ENCODE data around the gene RAPGEF5.

The RAPGEF5 gene

DNA sequence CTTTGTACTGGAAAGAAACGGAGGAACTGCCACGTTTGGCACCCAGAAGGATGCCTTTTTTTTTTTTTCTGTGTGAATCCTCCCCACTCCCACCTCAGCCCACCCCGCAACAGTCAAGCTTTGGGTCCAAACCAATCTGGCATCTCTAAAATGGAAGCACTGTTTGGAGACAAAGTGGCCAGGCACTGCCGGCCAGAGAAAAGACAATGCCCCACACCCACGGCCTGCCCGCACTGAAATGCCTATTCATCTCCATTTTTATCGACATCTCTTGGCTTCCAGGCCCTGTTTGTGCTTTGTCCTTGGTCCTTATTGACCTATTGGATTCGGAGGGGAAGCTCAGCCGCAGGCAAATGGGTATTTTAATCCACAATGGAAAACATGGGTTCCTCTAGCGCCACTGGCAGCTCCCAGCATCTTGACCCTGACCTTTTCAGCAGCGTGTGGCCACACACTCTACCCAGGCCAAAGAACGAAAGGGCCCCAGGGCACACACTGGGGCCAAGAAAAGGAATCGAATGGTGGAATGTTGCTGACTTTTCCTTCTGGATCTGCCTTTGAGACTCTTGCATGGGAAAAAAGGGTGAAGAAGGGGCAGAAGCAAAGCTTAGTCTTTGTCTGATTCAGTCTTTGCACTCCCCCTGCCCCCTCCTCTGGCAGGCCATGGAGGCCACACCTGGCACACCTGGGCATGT is 248.7 kb downstream of the RAPGEF5 start:
- no peak overlapping the region for H3K4ac ChIP-seq (ENCODE audit: low read depth, low read length)
- DNase-seq: no peak
- no peak overlapping the region for H4K12ac ChIP-seq (ENCODE audit: low read depth, low read length)
- no peak overlapping the region for H2AK5ac ChIP-seq (ENCODE audit: low read length)
- H3K4me1 ChIP-seq (ENCODE audit: control insufficient read depth in 1 of 2, insufficient read depth in 2 of 2, low read length in 2 of 2): peaks cover 0 to 2% of the 10 kb centered on the region in 2 experiments
- H3K9me3 ChIP-seq (ENCODE audit: insufficient read depth, low read depth, low read length): no peaks in the 10 kb centered on the region
- H3K4me3 ChIP-seq (ENCODE audit: low read depth, low read length): no peak overlapping the region
- H3K14ac ChIP-seq (ENCODE audit: low read length): no peak overlapping the region
- WGBS (ENCODE audit: extremely low coverage, insufficient coverage, insufficient read length): no CpG with 5 or more reads among the region's 13 CpGs
- no peak overlapping the region for H4K91ac ChIP-seq (ENCODE audit: low read depth, low read length)
- H3K23ac ChIP-seq (ENCODE audit: low read length): no peak overlapping the region
- no peak overlapping the region for H2BK5ac ChIP-seq (ENCODE audit: low read depth, low read length, poor library complexity)
- H3K27ac ChIP-seq (ENCODE audit: low read depth, low read length): no peak overlapping the region
- H2BK12ac ChIP-seq (ENCODE audit: low read length): no peak overlapping the region
- H3K9ac ChIP-seq (ENCODE audit: low read length): no peak overlapping the region
- H3K18ac ChIP-seq (ENCODE audit: low read length): no peak overlapping the region
- no peak overlapping the region for H4K8ac ChIP-seq (ENCODE audit: low read depth, low read length)
- H3K4me2 ChIP-seq (ENCODE audit: low read length): no peak overlapping the region
- no peak overlapping the region for H2AFZ ChIP-seq (ENCODE audit: insufficient read depth, low read length, poor library complexity)
- no peaks in the 10 kb centered on the region for H3K79me1 ChIP-seq (ENCODE audit: low read length)
- H2BK120ac ChIP-seq (ENCODE audit: insufficient read depth, low read length, poor library complexity): no peak overlapping the region
- H3K27me3 ChIP-seq (ENCODE audit: insufficient read depth, low read length): no peaks in the 10 kb centered on the region
- no peaks in the 10 kb centered on the region for H3K79me2 ChIP-seq (ENCODE audit: control insufficient read depth, insufficient read depth, low read length, poor library complexity)
- no peaks in the 10 kb centered on the region for H3K36me3 ChIP-seq (ENCODE audit: control insufficient read depth in 1 of 2, insufficient read depth in 2 of 2, low read length in 2 of 2)

DNA sequence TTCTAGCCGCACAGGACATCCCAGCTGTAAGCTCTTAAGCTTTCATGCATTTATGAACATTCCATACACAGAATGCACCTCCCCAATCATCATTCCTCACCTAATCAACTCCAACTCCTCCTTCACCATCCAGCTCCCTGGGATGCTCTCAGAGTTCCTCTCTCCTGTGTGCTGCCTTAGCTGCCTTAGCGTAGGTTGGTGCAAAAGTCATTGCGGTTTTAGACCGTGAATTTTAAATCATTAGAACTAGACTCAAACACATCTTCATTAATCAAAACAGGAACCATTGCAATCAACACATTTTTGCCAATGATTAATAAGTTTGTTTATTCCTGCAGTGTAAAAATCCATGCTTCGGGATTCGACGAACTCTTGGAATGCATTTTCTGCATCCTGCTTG is 251.4 kb downstream of the RAPGEF5 start:
- no peak overlapping the region for H2AK5ac ChIP-seq (ENCODE audit: low read length)
- H4K12ac ChIP-seq (ENCODE audit: low read depth, low read length): no peak overlapping the region
- no peaks in the 10 kb centered on the region for H3K9me3 ChIP-seq (ENCODE audit: insufficient read depth, low read depth, low read length)
- H4K8ac ChIP-seq (ENCODE audit: low read depth, low read length): no peak overlapping the region
- H2AFZ ChIP-seq (ENCODE audit: insufficient read depth, low read length, poor library complexity): no peak overlapping the region
- H3K9ac ChIP-seq (ENCODE audit: low read length): no peak overlapping the region
- no peak for DNase-seq
- H2BK5ac ChIP-seq (ENCODE audit: low read depth, low read length, poor library complexity): no peak overlapping the region
- no peaks in the 10 kb centered on the region for H3K36me3 ChIP-seq (ENCODE audit: control insufficient read depth in 1 of 2, insufficient read depth in 2 of 2, low read length in 2 of 2)
- no peak overlapping the region for H3K14ac ChIP-seq (ENCODE audit: low read length)
- no peak overlapping the region for H2BK120ac ChIP-seq (ENCODE audit: insufficient read depth, low read length, poor library complexity)
- H3K4me1 ChIP-seq (ENCODE audit: control insufficient read depth in 1 of 2, insufficient read depth in 2 of 2, low read length in 2 of 2): peaks cover 0 to 2% of the 10 kb centered on the region in 2 experiments
- H3K79me2 ChIP-seq (ENCODE audit: control insufficient read depth, insufficient read depth, low read length, poor library complexity): no peaks in the 10 kb centered on the region
- no CpG with 5 or more reads among the region's 7 CpGs for WGBS (ENCODE audit: extremely low coverage, insufficient coverage, insufficient read length)
- H3K79me1 ChIP-seq (ENCODE audit: low read length): no peaks in the 10 kb centered on the region
- no peak overlapping the region for H3K4me3 ChIP-seq (ENCODE audit: low read depth, low read length)
- H4K91ac ChIP-seq (ENCODE audit: low read depth, low read length): no peak overlapping the region
- no peak overlapping the region for H3K27ac ChIP-seq (ENCODE audit: low read depth, low read length)
- no peak overlapping the region for H3K18ac ChIP-seq (ENCODE audit: low read length)
- H3K27me3 ChIP-seq (ENCODE audit: insufficient read depth, low read length): no peaks in the 10 kb centered on the region
- no peak overlapping the region for H3K4ac ChIP-seq (ENCODE audit: low read depth, low read length)
- no peak overlapping the region for H2BK12ac ChIP-seq (ENCODE audit: low read length)
- no peak overlapping the region for H3K4me2 ChIP-seq (ENCODE audit: low read length)
- no peak overlapping the region for H3K23ac ChIP-seq (ENCODE audit: low read length)

- Histone ChIP-seq H3K23ac (ENCODE audit: low read length) (no peak overlapping the region), H2AFZ (ENCODE audit: insufficient read depth, low read length, poor library complexity) (no peak overlapping the region), H2BK120ac (ENCODE audit: insufficient read depth, low read length, poor library complexity) (no peak overlapping the region), H3K4me1 (ENCODE audit: control insufficient read depth in 1 of 2, insufficient read depth in 2 of 2, low read length in 2 of 2) (peaks cover 5 to 8% of the 10 kb centered on the region in 2 experiments), H3K18ac (ENCODE audit: low read length) (no peak overlapping the region), H2BK5ac (ENCODE audit: low read depth, low read length, poor library complexity) (no peak overlapping the region), H3K14ac (ENCODE audit: low read length) (no peak overlapping the region), H3K36me3 (ENCODE audit: control insufficient read depth in 1 of 2, insufficient read depth in 2 of 2, low read length in 2 of 2) (no peaks in the 10 kb centered on the region), H3K9ac (ENCODE audit: low read length) (no peak overlapping the region), H3K4me3 (ENCODE audit: low read depth, low read length) (no peak overlapping the region), H3K9me3 (ENCODE audit: insufficient read depth, low read depth, low read length) (peaks cover 7% of the 10 kb centered on the region), H2BK12ac (ENCODE audit: low read length) (no peak overlapping the region), H2AK5ac (ENCODE audit: low read length) (no peak overlapping the region), H4K8ac (ENCODE audit: low read depth, low read length) (no peak overlapping the region), H3K79me2 (ENCODE audit: control insufficient read depth, insufficient read depth, low read length, poor library complexity) (no peaks in the 10 kb centered on the region), H3K4ac (ENCODE audit: low read depth, low read length) (no peak overlapping the region), H4K91ac (ENCODE audit: low read depth, low read length) (no peak overlapping the region), H3K79me1 (ENCODE audit: low read length) (no peaks in the 10 kb centered on the region), H4K12ac (ENCODE audit: low read depth, low read length) (no peak overlapping the region), H3K4me2 (ENCODE audit: low read length) (no peak overlapping the region), H3K27me3 (ENCODE audit: insufficient read depth, low read length) (no peaks in the 10 kb centered on the region), H3K27ac (ENCODE audit: low read depth, low read length) (no peak overlapping the region)
- WGBS (ENCODE audit: extremely low coverage, insufficient coverage, insufficient read length): no CpG with 5 or more reads among the region's 11 CpGs
- no peak for DNase-seq
These were observed 262.3 kb downstream of the RAPGEF5 start for GRCh38 chr7:22094413-22095342.

- no peak overlapping the region for H3K4me2 ChIP-seq (ENCODE audit: low read length)
- H4K12ac ChIP-seq (ENCODE audit: low read depth, low read length): no peak overlapping the region
- peaks cover 5 to 8% of the 10 kb centered on the region in 2 experiments for H3K4me1 ChIP-seq (ENCODE audit: control insufficient read depth in 1 of 2, insufficient read depth in 2 of 2, low read length in 2 of 2)
- no peak for DNase-seq
- H2AK5ac ChIP-seq (ENCODE audit: low read length): no peak overlapping the region
- peaks cover 7% of the 10 kb centered on the region for H3K9me3 ChIP-seq (ENCODE audit: insufficient read depth, low read depth, low read length)
- no peak overlapping the region for H2BK5ac ChIP-seq (ENCODE audit: low read depth, low read length, poor library complexity)
- no peak overlapping the region for H3K23ac ChIP-seq (ENCODE audit: low read length)
- no peak overlapping the region for H3K18ac ChIP-seq (ENCODE audit: low read length)
- no peaks in the 10 kb centered on the region for H3K27me3 ChIP-seq (ENCODE audit: insufficient read depth, low read length)
- H3K79me1 ChIP-seq (ENCODE audit: low read length): no peaks in the 10 kb centered on the region
- WGBS (ENCODE audit: extremely low coverage, insufficient coverage, insufficient read length): no CpG with 5 or more reads among the region's 6 CpGs
- H3K79me2 ChIP-seq (ENCODE audit: control insufficient read depth, insufficient read depth, low read length, poor library complexity): no peaks in the 10 kb centered on the region
- no peak overlapping the region for H3K4me3 ChIP-seq (ENCODE audit: low read depth, low read length)
- H3K4ac ChIP-seq (ENCODE audit: low read depth, low read length): no peak overlapping the region
- no peak overlapping the region for H4K8ac ChIP-seq (ENCODE audit: low read depth, low read length)
- no peak overlapping the region for H2BK12ac ChIP-seq (ENCODE audit: low read length)
- H3K36me3 ChIP-seq (ENCODE audit: control insufficient read depth in 1 of 2, insufficient read depth in 2 of 2, low read length in 2 of 2): no peaks in the 10 kb centered on the region
- no peak overlapping the region for H3K14ac ChIP-seq (ENCODE audit: low read length)
- no peak overlapping the region for H3K27ac ChIP-seq (ENCODE audit: low read depth, low read length)
- H2BK120ac ChIP-seq (ENCODE audit: insufficient read depth, low read length, poor library complexity): no peak overlapping the region
- no peak overlapping the region for H3K9ac ChIP-seq (ENCODE audit: low read length)
- no peak overlapping the region for H2AFZ ChIP-seq (ENCODE audit: insufficient read depth, low read length, poor library complexity)
- H4K91ac ChIP-seq (ENCODE audit: low read depth, low read length): no peak overlapping the region
These were observed 263.0 kb downstream of the RAPGEF5 start for GRCh38 chr7:22093936-22094335.

All from trophoblast cell (in vitro differentiated cells and primary cell).